HS-5 (cell line): ENCODE results near the gene SIL1.
"Not testable (repeated sequence)": the region's sequence is repeated elsewhere in the genome, so short reads cannot be mapped to it uniquely, and the experiment has no call there.

Source experiments
- DNase-seq: peaks from one replicate; pipeline ENCODE4 v3.0.0-alpha.2; 2012; ENCODE audit warnings: low read depth

Gene SIL1

DNA sequence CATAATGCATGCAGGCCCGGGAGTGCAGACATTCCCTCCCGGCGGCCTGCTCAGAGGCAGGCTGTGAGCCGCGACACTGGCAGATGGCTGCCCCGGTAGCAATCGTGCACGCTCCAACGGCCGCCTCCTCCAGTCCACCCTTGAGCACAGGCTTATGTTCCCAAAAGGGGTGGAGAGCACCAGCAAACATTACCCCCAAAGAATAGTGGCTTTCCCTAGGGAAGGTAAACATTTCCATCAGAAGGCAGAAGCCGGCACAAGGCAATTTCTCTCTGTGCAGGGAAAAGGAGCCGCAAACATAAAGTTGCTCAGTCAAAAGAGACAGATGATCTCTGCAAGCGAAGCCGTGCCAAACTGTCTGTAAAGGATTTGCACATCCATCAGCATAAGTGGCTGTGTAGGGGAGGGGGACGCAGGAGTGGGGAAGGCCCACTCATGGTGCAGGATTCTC is 92.5 kb downstream of the SIL1 start:
- DNase-seq = no peak

- no peak for DNase-seq
Measured at GRCh38 chr5:139104577-139105276, 93.4 kb downstream of the SIL1 start.

DNA sequence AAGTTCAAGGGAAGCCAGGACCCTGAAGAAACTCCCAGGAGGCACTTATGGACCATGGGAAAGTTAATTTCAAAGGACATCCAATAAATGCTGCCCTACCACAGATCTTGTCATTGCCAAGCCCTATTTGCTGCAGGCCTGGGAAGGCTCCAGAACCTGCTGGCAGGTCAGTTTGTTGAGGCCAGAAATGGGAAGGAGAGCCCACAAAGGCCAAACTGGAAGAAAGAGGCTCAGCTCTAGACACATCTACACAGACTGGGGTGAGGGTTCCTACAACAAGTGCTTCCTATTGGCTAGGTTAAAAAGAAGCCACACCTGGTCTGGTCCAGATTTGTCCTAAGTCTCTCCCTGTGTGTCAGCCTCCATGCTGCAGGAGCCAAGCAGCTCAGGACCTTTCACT is 94.4 kb downstream of the SIL1 start:
- DNase-seq = no peak

DNA sequence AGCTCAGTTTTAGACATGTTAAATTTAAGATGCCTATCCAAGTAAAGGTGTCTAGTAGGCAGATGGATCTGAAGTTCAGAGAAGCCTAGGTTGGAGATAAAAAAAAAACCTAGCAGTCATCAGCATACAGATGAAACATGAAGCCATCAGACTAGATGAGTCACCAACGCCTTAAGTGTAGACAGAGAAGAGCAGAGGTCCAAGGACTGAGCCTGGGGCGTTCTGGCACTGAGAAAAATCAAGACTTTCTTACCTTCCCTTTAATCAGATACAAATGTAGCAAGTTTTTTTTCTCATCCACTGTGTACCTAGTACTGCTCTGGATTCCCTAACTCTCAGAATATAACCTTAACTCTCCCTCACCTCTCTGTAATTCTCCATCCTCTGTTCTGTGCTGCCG is 97.3 kb downstream of the SIL1 start:
- DNase-seq = no peak

DNA sequence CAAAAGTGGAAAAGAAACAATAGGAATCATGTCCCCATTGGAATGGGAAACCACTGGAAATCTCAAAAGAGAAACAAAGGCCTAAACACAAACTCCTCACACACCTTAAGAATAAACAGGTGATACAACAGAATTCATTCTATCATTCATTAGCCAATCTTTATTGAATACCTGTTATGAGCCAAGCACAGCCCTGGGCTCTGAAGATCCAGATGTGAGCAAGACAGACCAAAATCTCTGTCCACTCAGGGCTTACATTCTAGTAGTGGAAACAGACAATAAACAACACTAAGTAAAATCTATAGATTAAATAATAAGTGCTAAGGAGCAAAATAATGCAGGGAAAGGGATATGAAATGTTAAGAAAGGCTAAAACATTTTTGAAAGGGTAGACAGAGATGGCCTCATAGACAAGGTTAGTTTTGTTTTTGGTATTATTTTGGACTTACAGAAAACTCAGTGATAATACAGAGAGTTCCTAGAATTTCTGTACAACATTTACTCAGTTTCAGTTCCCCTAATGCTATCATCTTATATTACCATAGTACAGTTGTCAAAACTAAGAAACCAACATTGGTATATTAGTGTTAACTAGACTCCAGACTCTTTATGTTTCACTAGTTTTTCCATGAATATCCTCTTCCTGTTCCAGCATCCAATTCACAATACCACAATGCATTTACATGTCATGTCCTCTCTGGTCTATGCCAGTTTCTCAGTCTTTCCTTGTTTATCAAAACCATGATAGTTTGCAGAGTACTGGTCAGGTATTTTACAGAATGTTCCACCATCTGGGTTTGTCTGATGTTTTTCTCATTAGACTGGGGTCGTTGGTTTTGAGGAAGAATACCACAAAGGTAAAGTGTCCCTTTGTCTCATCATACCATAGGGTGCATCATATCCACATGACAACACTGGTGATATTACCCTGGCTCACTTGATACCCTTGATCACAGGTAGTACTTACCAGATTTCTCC is 103.7 kb downstream of the SIL1 start:
- no peak for DNase-seq

- no peak for DNase-seq
Measured at GRCh38 chr5:139092741-139093343, 105.3 kb downstream of the SIL1 start.

GRCh38 chr5:139091439-139092156 is 106.6 kb downstream of the SIL1 start:
- no peak for DNase-seq

- DNase-seq = no peak
Measured at GRCh38 chr5:139090581-139090980, 107.6 kb downstream of the SIL1 start.

GRCh38 chr5:139088024-139088423 is 110.1 kb downstream of the SIL1 start:
- DNase-seq = no peak

GRCh38 chr5:139082813-139083498 is 115.2 kb downstream of the SIL1 start:
- no peak for DNase-seq

GRCh38 chr5:139079991-139080610 is 118.1 kb downstream of the SIL1 start:
- no peak for DNase-seq

DNA sequence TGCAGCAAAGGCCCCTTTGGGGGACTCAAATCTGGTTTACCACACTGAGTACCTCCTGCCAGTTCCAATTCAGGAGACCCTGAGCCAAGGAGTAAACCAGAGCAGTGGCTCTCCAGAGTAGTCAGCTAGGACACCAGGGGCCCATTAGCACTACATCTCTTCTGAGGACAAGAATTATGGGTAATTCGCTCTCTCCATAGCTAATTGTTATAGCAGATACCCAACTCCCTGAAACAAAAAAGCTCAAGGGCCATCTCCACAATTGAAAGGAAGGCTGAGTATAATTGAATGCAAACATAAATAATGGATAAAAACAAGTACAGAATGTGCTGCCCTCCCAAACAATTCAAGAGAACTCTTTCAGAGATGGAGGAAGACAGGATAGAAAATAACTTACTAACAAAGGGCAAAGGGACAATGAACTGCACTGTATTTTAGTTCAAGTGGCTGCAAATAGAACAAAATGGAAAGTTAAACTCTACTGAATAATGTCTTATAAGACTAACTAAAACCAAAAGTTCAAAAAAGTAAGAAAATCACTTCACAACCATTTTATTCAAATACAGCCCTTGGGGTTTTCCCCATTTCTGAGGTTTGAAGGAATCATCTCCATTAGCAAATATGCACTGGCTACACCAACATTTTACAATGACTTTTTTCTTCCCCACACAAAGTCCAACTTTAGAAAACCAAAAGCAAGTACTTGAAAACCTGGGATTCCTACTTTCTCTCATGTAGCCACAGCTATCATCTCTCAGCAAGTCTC is 118.8 kb downstream of the SIL1 start:
- DNase-seq = no peak

DNA sequence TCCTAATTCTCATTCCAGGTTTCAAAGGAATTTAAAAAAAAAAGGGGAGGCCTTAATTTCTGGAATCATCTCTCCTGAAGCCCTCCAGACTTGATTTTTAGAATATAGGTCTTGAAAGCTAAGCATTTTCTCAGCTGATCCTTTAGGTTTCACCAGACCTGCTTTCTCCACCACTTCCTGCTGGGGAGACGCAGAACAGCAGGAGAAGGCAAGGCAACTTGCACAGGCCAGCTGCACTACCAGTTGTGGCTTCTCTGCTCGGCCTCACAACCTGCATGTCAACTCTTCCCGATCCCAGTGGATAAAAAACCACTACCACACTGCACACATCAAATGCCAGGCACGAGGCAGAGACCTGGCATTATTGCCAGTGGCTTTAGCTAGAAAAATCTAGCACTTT is 119.8 kb downstream of the SIL1 start:
- no peak for DNase-seq

DNA sequence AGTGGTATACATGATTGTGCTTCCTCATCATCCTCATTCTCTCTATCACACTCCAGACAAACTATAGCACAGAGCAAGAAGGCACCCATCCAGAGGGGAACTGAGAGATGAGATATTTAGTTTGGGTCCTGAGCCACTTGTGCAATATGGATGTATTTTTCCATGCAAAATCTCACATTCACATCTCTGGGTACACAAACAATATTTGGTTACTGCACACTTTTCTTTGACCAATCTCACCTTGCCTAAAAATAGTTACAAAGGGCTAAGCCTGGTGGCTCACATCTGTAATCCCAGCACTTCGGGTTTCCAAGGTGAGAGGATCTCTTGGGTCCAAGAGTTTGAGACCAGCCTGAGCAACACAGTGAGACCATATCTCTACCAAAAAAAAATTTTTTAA is 120.3 kb downstream of the SIL1 start:
- no peak for DNase-seq

GRCh38 chr5:139076111-139076510 is 122.1 kb downstream of the SIL1 start:
- no peak for DNase-seq

DNA sequence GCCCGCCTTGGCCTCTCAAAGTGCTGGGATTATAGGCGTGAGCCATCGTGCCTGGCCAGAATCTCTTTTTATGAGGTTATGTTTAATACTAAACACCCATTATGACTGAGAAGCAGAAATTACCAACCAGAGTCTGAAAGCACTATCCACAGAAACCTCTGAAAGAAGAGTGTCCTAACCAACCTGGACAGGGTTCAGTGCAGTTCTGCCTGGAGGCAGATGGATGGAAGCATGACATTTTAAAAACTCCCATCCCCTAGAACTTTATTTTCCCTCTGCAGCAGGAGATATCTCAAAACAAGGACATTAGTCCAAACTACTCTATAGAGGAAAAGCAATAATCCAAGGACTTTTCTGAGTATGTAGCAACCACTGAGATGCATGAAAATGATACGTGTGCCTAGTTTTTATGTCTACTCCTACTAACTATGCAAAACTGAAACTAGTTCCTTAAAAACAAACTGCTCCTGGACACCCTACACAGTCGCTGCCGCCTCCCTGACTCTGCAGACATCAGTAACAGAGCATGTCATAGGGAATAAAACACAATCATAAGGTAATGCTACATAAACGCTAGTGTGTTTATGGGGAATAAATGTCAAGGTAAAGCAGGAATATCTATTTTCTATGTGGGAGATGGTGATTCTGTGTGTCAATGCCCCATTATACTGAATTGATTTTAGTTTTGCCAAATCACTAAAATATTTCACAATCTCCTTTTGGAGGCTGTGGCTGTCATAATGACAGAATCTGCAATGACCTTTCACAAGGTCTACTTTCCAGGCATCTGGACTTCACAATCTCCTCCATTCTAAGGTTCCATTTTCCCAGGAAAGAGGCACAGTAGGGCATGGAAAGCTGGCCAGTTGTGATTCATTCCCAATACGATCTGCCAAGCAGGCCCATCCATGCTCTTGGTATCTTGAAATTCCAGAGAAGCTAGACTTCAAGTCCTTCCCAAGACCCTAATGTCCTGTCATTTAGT is 122.8 kb downstream of the SIL1 start:
- no peak for DNase-seq

GRCh38 chr5:139073956-139074355 is 124.2 kb downstream of the SIL1 start:
- not testable (repeated sequence) for DNase-seq

DNA sequence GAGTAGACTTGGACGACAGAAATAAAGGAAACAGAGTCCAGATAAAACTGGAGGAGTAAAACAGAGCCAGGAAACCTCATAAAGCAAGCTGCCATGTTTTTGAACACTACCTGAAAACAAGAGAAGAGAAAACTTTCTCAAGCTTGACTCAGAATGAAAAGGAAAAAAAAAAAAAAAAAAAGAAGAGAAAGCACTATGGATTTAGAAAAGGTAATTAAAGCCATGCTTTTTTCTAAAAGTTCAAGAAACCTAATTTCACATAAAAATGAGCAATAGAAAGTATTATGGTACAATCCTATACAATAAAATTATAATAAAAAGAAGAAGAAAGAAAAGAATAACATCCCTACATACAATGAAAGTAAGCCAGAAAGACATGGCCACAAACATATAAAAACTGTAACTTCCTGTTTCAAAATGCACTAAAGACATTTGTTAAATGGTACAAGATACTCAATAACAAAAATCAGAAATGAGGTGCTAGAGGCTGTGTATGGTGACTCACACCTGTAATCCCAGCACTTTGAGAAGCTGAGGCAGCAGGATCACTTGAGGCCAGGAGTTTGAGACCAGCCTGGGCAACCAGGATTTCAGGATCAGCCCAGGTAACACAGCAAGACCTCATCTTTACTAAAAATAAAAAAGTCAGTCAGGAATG is 129.5 kb downstream of the SIL1 start:
- no peak for DNase-seq
